Calu3 (cell line): Measurements from ENCODE around the gene WDR82. TPM values are rescaled to one million over a fixed set of nuclear protein-coding genes. Genes with fewer than 3 reads are reported as not detected.

Source experiments
- BruUV-seq: library from RNA; stranded (reverse); fragments of 400-500 nt; replicated peaks from 2 replicates; lab custom pipeline; 2021; lab: Mats Ljungman, UMichigan
- CTCF ChIA-PET: fragments of 300-600 bp; sonication (Branson Sonifier 250); formaldehyde crosslinking; loops from one replicate; lab custom pipeline; 2022; ENCODE audit warnings: antibody characterized with exemption; lab: Charles Lee
- DNase-seq: peaks from one replicate; pipeline ENCODE4 v3.0.0; 2022
- H3K27ac Mint-ChIP-seq: one replicate; pipeline ENCODE4 v1.8.0; 2022; ENCODE audit warnings: mixed read lengths; ENCODE audit not compliant: unreplicated experiment
- H3K27me3 Mint-ChIP-seq: one replicate; pipeline ENCODE4 v1.8.0; 2022; ENCODE audit warnings: mixed read lengths; ENCODE audit not compliant: unreplicated experiment
- H3K36me3 Mint-ChIP-seq: one replicate; pipeline ENCODE4 v1.8.0; 2022; ENCODE audit warnings: mild to moderate bottlenecking, moderate library complexity, mixed read lengths; ENCODE audit not compliant: insufficient read depth, unreplicated experiment
- H3K4me1 Mint-ChIP-seq: one replicate; pipeline ENCODE4 v1.8.0; 2022; ENCODE audit warnings: mild to moderate bottlenecking, low read depth, mixed read lengths; ENCODE audit not compliant: unreplicated experiment
- H3K4me3 Mint-ChIP-seq: one replicate; pipeline ENCODE4 v1.8.0; 2022; ENCODE audit warnings: mild to moderate bottlenecking, low read depth, moderate library complexity, mixed read lengths; ENCODE audit not compliant: unreplicated experiment
- H3K9me3 Mint-ChIP-seq: one replicate; pipeline ENCODE4 v1.8.0; 2022; ENCODE audit warnings: low read depth, mixed read lengths; ENCODE audit not compliant: unreplicated experiment
- intact Hi-C: fragments of 100-400 bp; cut with micrococcal nuclease; formaldehyde crosslinking; loops from one replicate; pipeline ENCODE4 v1.10.0; 2022; ENCODE audit not compliant: unreplicated experiment
- total RNA-seq: library from RNA; stranded (reverse); gene quantifications from 2 replicates; pipeline ENCODE4 v1.2.3, GENCODE V29; 2022
- TF ChIP-seq, protein P1 (sequence below): fragments of 200-600 bp; IDR thresholded peaks from one replicate; pipeline ENCODE4 v1.8.0; 2022; ENCODE audit warnings: antibody characterized with exemption; ENCODE audit not compliant: unreplicated experiment

WDR82 gene
- total RNA-seq, 1 experiment from 2014 or later: 59.7 TPM

DNA sequence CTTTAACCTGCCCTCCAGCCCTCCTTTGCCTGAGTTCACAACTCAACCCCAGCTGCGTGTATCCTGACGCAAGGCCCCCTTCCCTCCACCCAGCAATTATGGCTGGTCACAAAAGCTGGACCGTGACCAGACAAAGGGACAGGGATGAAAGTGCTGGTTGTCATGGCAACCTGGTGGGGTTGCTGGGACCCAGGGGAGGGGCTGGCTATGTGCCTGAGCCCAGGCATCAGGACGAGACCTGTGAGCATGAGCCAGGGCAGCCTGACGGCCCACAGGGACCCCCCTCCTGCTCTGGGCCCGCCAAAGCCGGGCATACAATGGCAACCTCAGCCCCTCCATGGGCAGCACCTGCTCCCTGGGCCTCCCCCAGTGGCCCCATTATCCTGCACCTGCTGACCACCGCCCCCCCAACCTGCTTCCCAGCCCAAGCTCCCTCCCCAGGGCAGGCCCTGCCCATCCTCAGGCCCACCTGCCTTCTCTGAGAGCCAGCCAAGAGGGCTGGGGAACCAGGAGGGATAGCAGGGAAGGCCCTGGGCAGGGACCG lies 33.2 kb upstream of the WDR82 start:
- DNase-seq: no peak
- Mint-ChIP-seq H3K36me3 (peaks cover 12% of the 10 kb centered on the region), H3K9me3 (no peaks in the 10 kb centered on the region), H3K27ac (no peak overlapping the region), H3K4me1 (peaks cover 21% of the 10 kb centered on the region), H3K4me3 (no peak overlapping the region), H3K27me3 (no peaks in the 10 kb centered on the region)
- BruUV-seq: no TSS peak
- TF ChIP-seq, protein P1, sequence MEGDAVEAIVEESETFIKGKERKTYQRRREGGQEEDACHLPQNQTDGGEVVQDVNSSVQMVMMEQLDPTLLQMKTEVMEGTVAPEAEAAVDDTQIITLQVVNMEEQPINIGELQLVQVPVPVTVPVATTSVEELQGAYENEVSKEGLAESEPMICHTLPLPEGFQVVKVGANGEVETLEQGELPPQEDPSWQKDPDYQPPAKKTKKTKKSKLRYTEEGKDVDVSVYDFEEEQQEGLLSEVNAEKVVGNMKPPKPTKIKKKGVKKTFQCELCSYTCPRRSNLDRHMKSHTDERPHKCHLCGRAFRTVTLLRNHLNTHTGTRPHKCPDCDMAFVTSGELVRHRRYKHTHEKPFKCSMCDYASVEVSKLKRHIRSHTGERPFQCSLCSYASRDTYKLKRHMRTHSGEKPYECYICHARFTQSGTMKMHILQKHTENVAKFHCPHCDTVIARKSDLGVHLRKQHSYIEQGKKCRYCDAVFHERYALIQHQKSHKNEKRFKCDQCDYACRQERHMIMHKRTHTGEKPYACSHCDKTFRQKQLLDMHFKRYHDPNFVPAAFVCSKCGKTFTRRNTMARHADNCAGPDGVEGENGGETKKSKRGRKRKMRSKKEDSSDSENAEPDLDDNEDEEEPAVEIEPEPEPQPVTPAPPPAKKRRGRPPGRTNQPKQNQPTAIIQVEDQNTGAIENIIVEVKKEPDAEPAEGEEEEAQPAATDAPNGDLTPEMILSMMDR: no peak
- intact Hi-C loops: no loop called here
- CTCF ChIA-PET: no interaction called here

DNA sequence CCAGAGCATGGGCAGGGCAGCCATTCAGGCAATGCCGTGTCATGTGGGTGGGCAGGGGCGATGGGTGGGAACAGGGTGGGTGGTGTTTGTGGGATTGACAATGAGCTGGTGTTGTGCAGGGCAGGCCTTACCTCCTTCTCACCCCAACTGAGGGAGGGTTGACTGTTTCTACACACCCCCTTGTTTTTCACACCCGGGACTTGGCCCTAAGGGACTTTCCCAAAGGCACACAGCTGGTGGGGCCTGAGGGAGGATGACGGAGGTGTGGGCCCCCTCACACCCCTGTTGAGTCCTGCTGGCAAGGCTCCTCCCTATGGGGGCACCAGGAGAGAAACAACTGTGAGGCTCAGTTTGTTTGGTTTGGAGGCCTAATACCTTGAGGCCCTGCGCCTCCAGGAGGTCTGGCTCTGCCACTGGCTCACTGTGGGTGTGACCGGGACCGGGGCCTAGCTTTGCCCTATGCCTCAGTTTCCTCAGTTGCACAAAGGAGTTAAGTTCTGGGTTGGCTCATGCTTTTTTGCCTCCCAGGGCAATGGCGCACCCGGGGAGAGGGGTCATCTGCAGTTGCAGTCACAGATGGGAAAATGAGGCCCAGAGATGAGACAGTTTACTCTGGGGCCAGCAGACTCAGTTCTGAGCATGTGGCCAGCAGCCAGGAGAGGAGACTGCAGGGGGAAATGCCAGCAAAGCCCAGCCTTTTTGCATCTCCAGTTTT lies 32.6 kb upstream of the WDR82 start:
- Mint-ChIP-seq H3K9me3 (no peaks in the 10 kb centered on the region), H3K4me1 (peaks cover 21% of the 10 kb centered on the region), H3K36me3 (peaks cover 8% of the 10 kb centered on the region), H3K27ac (no peak overlapping the region), H3K4me3 (no peak overlapping the region), H3K27me3 (no peaks in the 10 kb centered on the region)
- DNase-seq: no peak
- CTCF ChIA-PET: no interaction called here
- intact Hi-C loops: no loop called here
- BruUV-seq: no TSS peak
- TF ChIP-seq, protein P1: no peak

DNA sequence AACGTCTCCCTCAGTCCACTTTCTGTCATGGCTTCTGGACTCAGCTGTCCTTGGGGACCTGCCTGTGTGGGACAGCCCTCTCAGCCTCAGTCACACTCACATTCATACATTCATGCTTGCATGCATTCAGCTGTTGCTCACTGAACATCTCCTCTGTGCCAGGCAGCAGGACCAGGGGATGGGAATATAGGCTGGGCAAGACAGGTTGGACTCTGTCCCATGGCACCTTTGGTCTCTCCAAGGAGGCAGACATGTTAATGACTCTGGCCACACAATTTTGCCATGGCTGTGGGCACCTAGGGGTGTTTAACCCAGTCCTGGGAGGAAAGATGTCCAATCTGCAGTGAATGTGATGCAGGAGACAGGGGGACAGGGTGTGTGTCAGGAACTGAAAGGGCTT lies 29.9 kb upstream of the WDR82 start:
- BruUV-seq: no TSS peak
- TF ChIP-seq, protein P1: no peak
- Mint-ChIP-seq H3K4me3 (no peak overlapping the region), H3K4me1 (peaks cover 5% of the 10 kb centered on the region), H3K27ac (no peak overlapping the region), H3K27me3 (no peaks in the 10 kb centered on the region), H3K36me3 (peaks cover 4% of the 10 kb centered on the region), H3K9me3 (no peaks in the 10 kb centered on the region)
- intact Hi-C loops: no loop called here
- no peak for DNase-seq
- CTCF ChIA-PET: no interaction called here

DNA sequence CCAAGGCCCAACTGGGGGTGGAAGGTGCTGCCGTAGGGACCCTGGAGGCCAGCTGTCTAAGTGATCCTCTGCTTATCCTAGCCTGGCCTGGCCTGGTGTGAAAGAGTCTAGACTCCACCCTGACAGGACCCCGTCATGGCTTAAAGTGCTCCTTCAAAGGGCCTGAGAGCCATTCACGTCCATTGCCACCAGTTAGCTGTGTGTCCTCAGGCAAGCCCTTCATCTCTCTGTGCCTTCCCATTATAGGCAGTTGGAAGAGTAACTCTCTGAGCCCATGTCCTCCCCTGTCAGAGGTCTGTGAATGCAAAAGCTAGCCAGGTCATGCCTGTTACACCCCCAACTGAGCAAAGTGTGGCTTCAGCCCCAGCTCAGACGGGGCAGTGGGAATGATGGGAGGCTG lies 28.5 kb upstream of the WDR82 start:
- Mint-ChIP-seq H3K9me3 (no peaks in the 10 kb centered on the region), H3K4me1 (no peaks in the 10 kb centered on the region), H3K27me3 (no peaks in the 10 kb centered on the region), H3K36me3 (no peaks in the 10 kb centered on the region), H3K27ac (no peak overlapping the region), H3K4me3 (no peak overlapping the region)
- CTCF ChIA-PET: no interaction called here
- DNase-seq: no peak
- intact Hi-C loops: no loop called here
- BruUV-seq: no TSS peak
- TF ChIP-seq, protein P1: no peak
